Activated CD8-positive, alpha-beta memory T cell treated with anti-CD3 and anti-CD28 coated beads for 1 hour (primary cell): Measurements from ENCODE around the gene UBXN2A.

ENCODE experiments used
- DNase-seq, 2 donors: peaks; one replicate each; pipeline ENCODE4 v3.0.0-alpha.2; 2020; ENCODE audit warnings: low read depth in 1 of 2; ENCODE audit errors: extremely low read depth in 1 of 2

UBXN2A gene

GRCh38 chr2:23939987-23940717, at the start of gene UBXN2A:
UBXN2A (plus strand) TSS chr2:23940463; CDS start chr2:23958315, 17,852 bp downstream.
- peak in 1 of 2 donors; percentile 58 for DNase-seq

- no peak for DNase-seq
These were observed 40.1 kb upstream of the UBXN2A start for GRCh38 chr2:23900133-23900532.

- DNase-seq, result no peak
These were observed 39.5 kb upstream of the UBXN2A start for GRCh38 chr2:23900541-23901322.

GRCh38 chr2:23901966-23902846, 38.1 kb upstream of the UBXN2A start:
- DNase-seq, result no peak

- no peak for DNase-seq
These were observed 37.2 kb upstream of the UBXN2A start for GRCh38 chr2:23903034-23903433.

GRCh38 chr2:23904215-23904614, 36.0 kb upstream of the UBXN2A start:
- DNase-seq, result no peak

GRCh38 chr2:23904692-23905091, 35.6 kb upstream of the UBXN2A start:
- DNase-seq, result no peak

- no peak for DNase-seq
These were observed 35.1 kb upstream of the UBXN2A start for GRCh38 chr2:23905155-23905554.

- no peak for DNase-seq
These were observed 28.2 kb upstream of the UBXN2A start for GRCh38 chr2:23912054-23912453.

- DNase-seq, result no peak
These were observed 24.9 kb upstream of the UBXN2A start for GRCh38 chr2:23915327-23915726.

- DNase-seq, result no peak
These were observed 23.4 kb upstream of the UBXN2A start for GRCh38 chr2:23916727-23917405.

GRCh38 chr2:23918837-23919489, 21.3 kb upstream of the UBXN2A start:
- no peak for DNase-seq

- no peak for DNase-seq
These were observed 15.5 kb upstream of the UBXN2A start for GRCh38 chr2:23924589-23925359.

- no peak for DNase-seq
These were observed 14.5 kb upstream of the UBXN2A start for GRCh38 chr2:23925702-23926289.

- no peak for DNase-seq
These were observed 13.9 kb upstream of the UBXN2A start for GRCh38 chr2:23926290-23926749.

- DNase-seq, result peak; percentile 76 to 86
These were observed 13.3 kb upstream of the UBXN2A start, which contains the start of gene ATAD2B for GRCh38 chr2:23926750-23927571. ATAD2B (minus strand) TSS chr2:23927123; CDS start chr2:23926770, 353 bp downstream.

GRCh38 chr2:23934259-23934658, 6.0 kb upstream of the UBXN2A start:
- no peak for DNase-seq
